Stimulated activated CD4-positive, alpha-beta T cell treated with anti-CD3 and anti-CD28 coated beads, Interleukin-15, amount 100 ng/mL, for 24 hours (primary cell): Measurements from ENCODE around the gene SLC2A11.
A peak's percentile ranks its signal among the peaks of the same experiment; 100 is the strongest.
"Not testable (repeated sequence)": the region's sequence is repeated elsewhere in the genome, so short reads cannot be mapped to it uniquely, and the experiment has no call there.

ENCODE experiments used
- DNase-seq: peaks from one replicate; pipeline ENCODE4 v3.0.0-alpha.2; 2020

SLC2A11 gene

GRCh38 chr22:23892706-23893105 lies 35.0 kb downstream of the SLC2A11 start:
- DNase-seq: no peak

- DNase-seq: no peak
Observed at GRCh38 chr22:23893121-23893944, 35.7 kb downstream of the SLC2A11 start.

GRCh38 chr22:23893945-23894709 lies 36.5 kb downstream of the SLC2A11 start, which contains the start of gene MIF:
Gene MIF, plus strand, starts transcription at chr22:23894383. Its CDS starts 92 bp downstream, at chr22:23894475.
- peak; percentile 97 for DNase-seq

- peak; percentile 87 for DNase-seq
Observed at GRCh38 chr22:23894710-23895598, 37.3 kb downstream of the SLC2A11 start.

GRCh38 chr22:23895599-23896144 lies 38.0 kb downstream of the SLC2A11 start:
- DNase-seq: no peak

GRCh38 chr22:23896166-23896522 lies 38.5 kb downstream of the SLC2A11 start:
- no peak for DNase-seq

GRCh38 chr22:23896523-23897186 lies 39.0 kb downstream of the SLC2A11 start:
- DNase-seq: no peak

- DNase-seq: no peak
Observed at GRCh38 chr22:23897320-23897719, 39.6 kb downstream of the SLC2A11 start.

- peak; percentile 20 for DNase-seq
Observed at GRCh38 chr22:23898006-23898974, 40.6 kb downstream of the SLC2A11 start.

GRCh38 chr22:23899042-23899745 lies 41.5 kb downstream of the SLC2A11 start:
- DNase-seq: no peak

- DNase-seq: not testable (repeated sequence)
Observed at GRCh38 chr22:23900227-23900626, 42.6 kb downstream of the SLC2A11 start.

- DNase-seq: no peak
Observed at GRCh38 chr22:23901600-23901999, 43.9 kb downstream of the SLC2A11 start.

GRCh38 chr22:23903328-23903971 lies 45.8 kb downstream of the SLC2A11 start:
- DNase-seq: no peak

- DNase-seq: no peak
Observed at GRCh38 chr22:23904573-23905254, 47.0 kb downstream of the SLC2A11 start.

GRCh38 chr22:23906641-23907040 lies 49.0 kb downstream of the SLC2A11 start:
- DNase-seq: no peak

GRCh38 chr22:23907423-23907822 lies 49.7 kb downstream of the SLC2A11 start:
- DNase-seq: not testable (repeated sequence)

GRCh38 chr22:23908587-23909205 lies 51.0 kb downstream of the SLC2A11 start:
- no peak for DNase-seq

GRCh38 chr22:23909296-23909898 lies 51.7 kb downstream of the SLC2A11 start:
- no peak for DNase-seq
